Keratinocyte (primary cell): ENCODE data around the gene RASA3. TPM values are rescaled to one million over a fixed set of nuclear protein-coding genes. Genes with fewer than 3 reads are reported as not detected.
A peak's percentile ranks its signal among the peaks of the same experiment; 100 is the strongest.

ENCODE experiments used
- DNase-seq: peaks from one replicate; pipeline ENCODE4 v3.0.0-alpha.2; 2011; ENCODE audit warnings: low read depth, missing footprints, low spot score
- FAIRE-seq: peaks from 2 replicates; lab custom pipeline; 2011; peaks lifted over from hg19 to GRCh38; lab: Jason Lieb, UNC
- H2AFZ ChIP-seq: 2 replicates; pipeline ENCODE4 v1.6.0; 2012; ENCODE audit warnings: low read length, control low read depth, inconsistent platforms; ENCODE audit not compliant: control insufficient read depth
- H3K27ac ChIP-seq: 2 replicates; pipeline ENCODE4 v1.5.1; 2011; ENCODE audit warnings: low read length; ENCODE audit not compliant: control insufficient read depth, insufficient read depth
- H3K27me3 ChIP-seq: 3 replicates; pipeline ENCODE4 v1.6.0; 2011; ENCODE audit warnings: low read length; ENCODE audit not compliant: control insufficient read depth, insufficient read depth; ENCODE audit errors: extremely low read depth
- H3K36me3 ChIP-seq, 2 experiments: 2 replicates in 1 of 2; 3 replicates in 1 of 2; pipeline ENCODE4 v1.5.1; 2011; ENCODE audit warnings: low read length in 2 of 2, mild to moderate bottlenecking in 1 of 2; ENCODE audit not compliant: control insufficient read depth in 2 of 2, insufficient read depth in 2 of 2; ENCODE audit errors: extremely low read depth in 1 of 2
- H3K4me1 ChIP-seq: 3 replicates; pipeline ENCODE4 v1.5.1; 2011; ENCODE audit warnings: low read length; ENCODE audit not compliant: control insufficient read depth, insufficient read depth; ENCODE audit errors: extremely low read depth
- H3K4me2 ChIP-seq: 3 replicates; pipeline ENCODE4 v1.6.0; 2011; ENCODE audit warnings: low read depth, low read length; ENCODE audit not compliant: control insufficient read depth, insufficient read depth; ENCODE audit errors: extremely low read depth
- H3K4me3 ChIP-seq, 3 experiments: fragments of 200-600 bp in 1 of 3; sonication (generic) in 1 of 3; 2 replicates in 2 of 3; 3 replicates in 1 of 3; pipeline ENCODE4 v1.5.1; 2011 to 2016; ENCODE audit warnings: low read length in 3 of 3, mild to moderate bottlenecking in 3 of 3, control low read depth in 2 of 3, inconsistent platforms in 1 of 3, low read depth in 1 of 3, mixed read lengths in 1 of 3, mixed run types in 1 of 3, moderate library complexity in 1 of 3; ENCODE audit not compliant: control insufficient read depth in 2 of 3, insufficient read depth in 2 of 3; ENCODE audit errors: extremely low read depth in 1 of 3
- H3K79me2 ChIP-seq: 2 replicates; pipeline ENCODE4 v1.6.0; 2012; ENCODE audit warnings: low read length; ENCODE audit not compliant: control insufficient read depth, insufficient read depth
- H3K9ac ChIP-seq: 3 replicates; pipeline ENCODE4 v1.6.0; 2011; ENCODE audit warnings: low read length; ENCODE audit not compliant: control insufficient read depth, insufficient read depth; ENCODE audit errors: extremely low read depth
- H3K9me1 ChIP-seq: 3 replicates; pipeline ENCODE4 v1.6.0; 2011; ENCODE audit warnings: low read length; ENCODE audit not compliant: control insufficient read depth, insufficient read depth; ENCODE audit errors: extremely low read depth
- H3K9me3 ChIP-seq: 2 replicates; pipeline ENCODE4 v1.5.1; 2012; ENCODE audit warnings: low read depth, low read length; ENCODE audit not compliant: control insufficient read depth
- H4K20me1 ChIP-seq: 3 replicates; pipeline ENCODE4 v1.6.0; 2011; ENCODE audit warnings: low read length; ENCODE audit not compliant: control insufficient read depth, insufficient read depth; ENCODE audit errors: extremely low read depth
- CTCF ChIP-seq, 3 experiments: IDR thresholded peaks in 1 of 3; conservative IDR thresholded peaks in 1 of 3; optimal IDR thresholded peaks in 1 of 3; 2 replicates in 2 of 3; 3 replicates in 1 of 3; pipeline versions ENCODE3 to v1.5.1; 2011; ENCODE audit warnings: low read length in 3 of 3, mild to moderate bottlenecking in 3 of 3, moderate library complexity in 2 of 3, control low read depth in 1 of 3, inconsistent platforms in 1 of 3; ENCODE audit not compliant: insufficient read depth in 2 of 3; ENCODE audit errors: extremely low read depth in 1 of 3
- EZH2 ChIP-seq: IDR thresholded peaks from one replicate; pipeline ENCODE4 v1.6.1; 2012; ENCODE audit warnings: inconsistent platforms, mild to moderate bottlenecking, low read length, moderate library complexity
- dilution Hi-C: fragments of 300-500 bp; cut with MboI; formaldehyde crosslinking; loops from one replicate; pipeline ENCODE4 v1.7.0; 2020; ENCODE audit warnings: low sequenced_read_pairs; ENCODE audit not compliant: extremely low pct_ligation_motif_present
- polyA plus RNA-seq, 5 experiments: library from polyadenylated mRNA; depleted of rRNA in 3 of 5; stranded (reverse) in 3 of 5; stranded (forward) in 1 of 5; unstranded in 1 of 5; fragments of >200 nt; gene quantifications; 1 replicate in 1 of 5; 2 replicates in 3 of 5; 3 replicates in 1 of 5; pipeline versions ENCODE4 v1.2.1 to v1.2.3, GENCODE V29; 2011 to 2012; ENCODE audit warnings: missing spikeins in 2 of 5, low read depth in 1 of 5, low replicate concordance in 1 of 5

The RASA3 gene
- polyA plus RNA-seq, 1 donor (not counting 4 experiments of a cell fraction or from before 2014, with no cell fraction given), result 4.1 TPM

- H3K4me3 ChIP-seq, result no peak overlapping the region
- peaks cover 17% of the 10 kb centered on the region for H3K4me1 ChIP-seq
- DNase-seq (no peak), FAIRE-seq (peak; percentile 94)
- dilution Hi-C loops, result no loop called here
- peak overlapping the region; percentile 68 for H3K4me2 ChIP-seq
- H3K9ac ChIP-seq, result peak overlapping the region; percentile 15
- TF ChIP-seq CTCF (optimal IDR thresholded peaks at IDR 0.05 in 1 of 3, IDR thresholded peaks at IDR 0.05 in 1 of 3, conservative IDR thresholded peaks at IDR 0.05 in 1 of 3; ENCODE audit: extremely low read depth in 1 of 3, insufficient read depth in 2 of 3, low read length in 3 of 3) (no peak), EZH2 (no peak)
- no peak overlapping the region for H2AFZ ChIP-seq
- peaks cover 5% of the 10 kb centered on the region for H3K9me3 ChIP-seq
- peaks cover 0 to 1% of the 10 kb centered on the region in 2 experiments for H3K36me3 ChIP-seq
- H3K79me2 ChIP-seq, result no peaks in the 10 kb centered on the region
- H3K27me3 ChIP-seq, result peaks cover 12% of the 10 kb centered on the region
- H3K9me1 ChIP-seq, result no peaks in the 10 kb centered on the region
- no peaks in the 10 kb centered on the region for H4K20me1 ChIP-seq
- no peak overlapping the region for H3K27ac ChIP-seq
These were observed 161.5 kb downstream of the RASA3 start for GRCh38 chr13:113970810-113971470.

GRCh38 chr13:113969973-113970611, 162.3 kb downstream of the RASA3 start:
- peaks cover 9% of the 10 kb centered on the region for H3K9me3 ChIP-seq
- H3K27me3 ChIP-seq, result peaks cover 12% of the 10 kb centered on the region
- peaks cover 0 to 1% of the 10 kb centered on the region in 2 experiments for H3K36me3 ChIP-seq
- H3K4me2 ChIP-seq, result peak overlapping the region; percentile 68
- H2AFZ ChIP-seq, result peak overlapping the region; percentile 19
- TF ChIP-seq CTCF (optimal IDR thresholded peaks at IDR 0.05 in 1 of 3, IDR thresholded peaks at IDR 0.05 in 1 of 3, conservative IDR thresholded peaks at IDR 0.05 in 1 of 3; ENCODE audit: extremely low read depth in 1 of 3, insufficient read depth in 2 of 3, low read length in 3 of 3) (no peak), EZH2 (no peak)
- dilution Hi-C loops, result no loop called here
- no peak for FAIRE-seq
- peaks cover 17% of the 10 kb centered on the region for H3K4me1 ChIP-seq
- H3K9me1 ChIP-seq, result no peaks in the 10 kb centered on the region
- H3K27ac ChIP-seq, result no peak overlapping the region
- no peak overlapping the region for H3K4me3 ChIP-seq
- no peaks in the 10 kb centered on the region for H3K79me2 ChIP-seq
- no peak for DNase-seq
- no peak overlapping the region for H3K9ac ChIP-seq
- H4K20me1 ChIP-seq, result no peaks in the 10 kb centered on the region
